Esophagus muscularis mucosa (tissue), 4 donors: Measurements from ENCODE around the gene CCNL1. TPM values are rescaled to one million over a fixed set of nuclear protein-coding genes. Genes with fewer than 3 reads are reported as not detected.
"Not testable (repeated sequence)": the region's sequence is repeated elsewhere in the genome, so short reads cannot be mapped to it uniquely, and the experiment has no call there.

Experiments
- DNase-seq: peaks from one replicate; pipeline ENCODE4 v3.0.0-alpha.2; 2017; ENCODE audit errors: extremely low spot score
- H3K27ac ChIP-seq, 4 donors: fragments of 200-600 bp; sonication (generic); replicated peaks in 1 of 4; 1 replicate in 3 of 4; 2 replicates in 1 of 4; pipeline ENCODE4 v1.5.1; 2016 to 2019; ENCODE audit warnings: mild to moderate bottlenecking in 1 of 4
- H3K27me3 ChIP-seq, 4 donors: fragments of 200-600 bp; sonication (generic); one replicate each; pipeline versions ENCODE4 v1.5.1 to v1.6.0; 2016 to 2019
- H3K36me3 ChIP-seq, 4 donors: fragments of 200-600 bp; sonication (generic); one replicate each; pipeline ENCODE4 v1.5.1; 2016 to 2019
- H3K4me1 ChIP-seq, 4 donors: fragments of 200-600 bp; sonication (generic); one replicate each; pipeline ENCODE4 v1.5.1; 2016 to 2019
- H3K4me3 ChIP-seq, 4 donors: fragments of 200-600 bp; sonication (generic); 1 replicate in 2 of 4; 2 replicates in 2 of 4; pipeline ENCODE4 v1.5.1; 2016 to 2019; ENCODE audit warnings: mild to moderate bottlenecking in 4 of 4, moderate library complexity in 1 of 4
- H3K9me3 ChIP-seq, 4 donors: fragments of 200-600 bp; sonication (generic); 1 replicate in 3 of 4; 2 replicates in 1 of 4; pipeline ENCODE4 v1.5.1; 2016 to 2019
- EP300 ChIP-seq: sonication (generic); formaldehyde crosslinking; IDR thresholded peaks from one replicate; pipeline ENCODE4 v1.6.1; 2017; ENCODE audit warnings: antibody characterized with exemption
- POLR2A ChIP-seq: fragments of 450-650 bp; IDR thresholded peaks from one replicate; pipeline ENCODE4 v1.6.1; 2017; ENCODE audit warnings: antibody characterized with exemption, moderate library complexity, mild to moderate bottlenecking, low read depth
- POLR2AphosphoS5 ChIP-seq, 2 donors: sonication (generic); formaldehyde crosslinking; IDR thresholded peaks; one replicate each; pipeline ENCODE4 v1.6.1; 2017; ENCODE audit warnings: antibody characterized with exemption in 2 of 2
- WGBS: methylation state at CpG from one replicate; pipeline ENCODE4 v1.1.5; 2018; 5-methylcytosine and 5-hydroxymethylcytosine counted together
- intact Hi-C: fragments of 100-400 bp; cut with DNase I; formaldehyde crosslinking; loops from one replicate; pipeline ENCODE4 v1.15.1; 2023
- total RNA-seq, 4 donors: library from RNA; depleted of rRNA; stranded (reverse); fragments of >200 nt; gene quantifications; one replicate each; pipeline versions ENCODE4 v1.1.0 to v1.2.1, GENCODE V29; 2016
- TF ChIP-seq, protein P1 (sequence below), 3 experiments: fragments of 200-600 bp in 2 of 3; fragments of 450-650 bp in 1 of 3; sonication (generic) in 2 of 3; IDR thresholded peaks; one replicate each; pipeline ENCODE4 v1.5.1; 2017 to 2019; ENCODE audit warnings: antibody characterized with exemption in 3 of 3, mild to moderate bottlenecking in 2 of 3, moderate library complexity in 1 of 3

CCNL1 gene
- total RNA-seq, 4 donors from 2014 or later: 45.3 to 180 (median 77.3) TPM

DNA sequence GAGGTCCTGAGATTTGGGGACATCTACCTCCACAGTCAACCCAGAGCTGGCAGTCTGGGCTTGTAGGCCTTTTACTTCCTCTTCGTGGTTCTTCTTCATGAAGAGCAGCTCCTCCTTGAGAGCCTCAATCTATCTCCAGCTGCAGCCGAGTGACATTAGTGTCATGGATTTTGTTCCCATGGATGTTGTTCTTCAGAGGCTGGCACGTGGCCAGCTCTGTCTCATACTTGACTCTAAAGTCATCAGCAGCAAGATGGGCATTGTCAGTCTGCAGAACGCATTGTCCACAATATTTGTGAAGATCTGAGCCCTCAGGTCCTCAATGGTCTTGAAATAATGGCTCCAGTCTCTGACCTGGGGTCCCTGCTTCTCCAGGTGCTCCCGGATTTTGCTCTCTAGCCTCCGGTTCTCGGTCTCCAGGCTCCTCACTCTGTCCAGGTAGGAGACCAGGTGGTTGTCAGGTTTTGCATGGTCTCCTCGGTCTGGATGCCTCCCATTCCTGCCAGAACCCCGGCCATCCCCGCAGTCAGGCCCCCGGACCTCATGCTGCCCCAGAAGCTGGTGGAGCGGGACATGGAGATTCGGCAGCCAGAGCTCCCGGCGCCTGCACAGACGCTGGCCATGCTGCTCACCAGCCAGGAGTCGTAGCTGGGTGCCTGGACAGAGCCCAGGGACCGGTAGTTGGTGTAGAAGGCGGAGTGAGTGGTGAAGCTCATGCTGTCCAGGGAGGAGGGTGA is 3.4 kb upstream of the CCNL1 start:
- H3K36me3 ChIP-seq: peaks cover 0 to 5% (median 2%) of the 10 kb centered on the region in 4 donors
- H3K27me3 ChIP-seq: no peaks in the 10 kb centered on the region
- TF ChIP-seq POLR2A (no peak), POLR2AphosphoS5 (IDR thresholded peaks at IDR 0.05) (no peak), EP300 (no peak)
- TF ChIP-seq, protein P1, sequence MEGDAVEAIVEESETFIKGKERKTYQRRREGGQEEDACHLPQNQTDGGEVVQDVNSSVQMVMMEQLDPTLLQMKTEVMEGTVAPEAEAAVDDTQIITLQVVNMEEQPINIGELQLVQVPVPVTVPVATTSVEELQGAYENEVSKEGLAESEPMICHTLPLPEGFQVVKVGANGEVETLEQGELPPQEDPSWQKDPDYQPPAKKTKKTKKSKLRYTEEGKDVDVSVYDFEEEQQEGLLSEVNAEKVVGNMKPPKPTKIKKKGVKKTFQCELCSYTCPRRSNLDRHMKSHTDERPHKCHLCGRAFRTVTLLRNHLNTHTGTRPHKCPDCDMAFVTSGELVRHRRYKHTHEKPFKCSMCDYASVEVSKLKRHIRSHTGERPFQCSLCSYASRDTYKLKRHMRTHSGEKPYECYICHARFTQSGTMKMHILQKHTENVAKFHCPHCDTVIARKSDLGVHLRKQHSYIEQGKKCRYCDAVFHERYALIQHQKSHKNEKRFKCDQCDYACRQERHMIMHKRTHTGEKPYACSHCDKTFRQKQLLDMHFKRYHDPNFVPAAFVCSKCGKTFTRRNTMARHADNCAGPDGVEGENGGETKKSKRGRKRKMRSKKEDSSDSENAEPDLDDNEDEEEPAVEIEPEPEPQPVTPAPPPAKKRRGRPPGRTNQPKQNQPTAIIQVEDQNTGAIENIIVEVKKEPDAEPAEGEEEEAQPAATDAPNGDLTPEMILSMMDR (IDR thresholded peaks at IDR 0.05): no peak
- H3K4me3 ChIP-seq: no peak overlapping the region
- DNase-seq: no peak
- 95% methylated on average over 16 of the region's 19 CpGs for WGBS
- no peak overlapping the region for H3K27ac ChIP-seq
- intact Hi-C loops: no loop called here
- H3K4me1 ChIP-seq: peaks cover 11 to 19% (median 17%) of the 10 kb centered on the region in 4 donors
- H3K9me3 ChIP-seq: no peaks in the 10 kb centered on the region

DNA sequence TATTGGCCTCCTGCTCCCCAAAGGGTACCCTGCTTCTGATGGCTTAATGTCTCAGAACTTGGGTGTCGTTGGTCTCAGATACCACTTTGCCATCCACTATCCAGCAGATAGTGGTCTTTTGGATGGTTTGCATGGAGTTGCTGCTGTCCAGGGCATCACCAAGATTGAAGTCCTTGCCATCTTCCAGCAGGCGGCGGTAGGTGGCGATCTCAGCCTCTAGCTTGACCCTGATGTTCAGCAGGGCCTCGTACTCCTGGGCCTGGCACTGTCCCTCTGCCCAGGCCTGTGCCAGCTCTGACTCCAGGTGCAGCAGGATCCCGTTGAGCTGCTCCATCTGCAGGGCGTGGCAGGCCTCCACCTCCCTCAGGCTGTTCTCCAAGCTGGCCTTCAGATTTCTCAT is 2.7 kb upstream of the CCNL1 start:
- intact Hi-C loops, H3K27ac ChIP-seq: not testable (repeated sequence)
- 72% methylated on average over 3 of the region's 7 CpGs for WGBS

DNA sequence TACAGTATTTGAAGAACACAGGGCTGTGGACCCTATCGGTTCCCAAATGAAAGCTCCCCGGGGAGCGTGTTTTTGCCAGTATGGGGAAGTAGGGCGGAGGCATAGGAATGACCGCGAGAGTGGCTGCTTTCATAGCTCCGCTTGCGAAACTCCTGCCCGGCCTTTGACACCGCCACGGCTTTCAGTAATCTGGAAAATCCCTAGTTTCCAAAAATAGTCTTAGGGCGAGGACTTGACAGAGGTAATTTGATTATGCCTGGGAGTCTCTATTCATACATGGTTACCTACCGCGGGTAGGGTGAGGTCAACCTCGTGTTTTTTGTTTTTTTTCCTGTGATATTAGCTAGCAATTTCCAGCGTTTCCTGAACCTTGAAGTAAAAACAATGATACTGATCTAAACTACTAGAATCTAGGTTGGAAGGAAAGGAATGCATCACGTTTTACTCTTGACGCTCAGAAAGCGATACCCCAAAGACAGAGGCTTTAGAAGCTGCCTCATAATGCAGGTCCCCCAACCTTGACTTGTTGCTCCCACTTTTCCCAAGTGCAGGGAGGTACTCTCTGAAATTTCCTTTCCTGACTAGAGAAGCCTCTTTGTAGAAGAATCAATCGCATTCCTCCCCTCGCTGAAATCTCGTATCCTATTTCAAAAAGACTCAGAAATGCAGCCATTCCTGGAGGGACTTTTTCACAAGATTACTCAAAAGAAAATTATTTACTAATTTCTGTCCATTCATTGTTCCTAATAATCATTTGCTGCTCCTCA is 894 bp upstream of the CCNL1 start:
- H3K4me1 ChIP-seq: peaks cover 37 to 44% (median 43%) of the 10 kb centered on the region in 4 donors
- intact Hi-C loops: loop anchor here (1.0 kb wide), 1 partner anchor 14 kb away; no protein-coding TSS in a partner anchor
- no peaks in the 10 kb centered on the region for H3K27me3 ChIP-seq
- peak overlapping the region; percentile 99 to 100 (median 100) for H3K27ac ChIP-seq
- H3K36me3 ChIP-seq: peaks cover 10 to 30% (median 21%) of the 10 kb centered on the region in 4 donors
- TF ChIP-seq, protein P1 (IDR thresholded peaks at IDR 0.05): no peak
- TF ChIP-seq EP300: peak; percentile 69
- TF ChIP-seq POLR2AphosphoS5 (IDR thresholded peaks at IDR 0.05): no peak
- no peak for TF ChIP-seq POLR2A
- 14% methylated on average over 22 of the region's 22 CpGs for whole genome bisulfite sequencing
- peak; percentile 97 for DNase-seq
- H3K9me3 ChIP-seq: no peaks in the 10 kb centered on the region
- peak overlapping the region; percentile 89 to 98 (median 98) for H3K4me3 ChIP-seq

More for the DNA sequence above, 2.7 kb upstream of the CCNL1 start:
- Histone ChIP-seq H3K36me3 (peaks cover 0 to 13% (median 8%) of the 10 kb centered on the region in 4 donors), H3K4me1 (peaks cover 19 to 27% (median 25%) of the 10 kb centered on the region in 4 donors)
- H3K4me3 ChIP-seq, DNase-seq, H3K9me3 ChIP-seq, H3K27me3 ChIP-seq: not testable (repeated sequence)

DNA sequence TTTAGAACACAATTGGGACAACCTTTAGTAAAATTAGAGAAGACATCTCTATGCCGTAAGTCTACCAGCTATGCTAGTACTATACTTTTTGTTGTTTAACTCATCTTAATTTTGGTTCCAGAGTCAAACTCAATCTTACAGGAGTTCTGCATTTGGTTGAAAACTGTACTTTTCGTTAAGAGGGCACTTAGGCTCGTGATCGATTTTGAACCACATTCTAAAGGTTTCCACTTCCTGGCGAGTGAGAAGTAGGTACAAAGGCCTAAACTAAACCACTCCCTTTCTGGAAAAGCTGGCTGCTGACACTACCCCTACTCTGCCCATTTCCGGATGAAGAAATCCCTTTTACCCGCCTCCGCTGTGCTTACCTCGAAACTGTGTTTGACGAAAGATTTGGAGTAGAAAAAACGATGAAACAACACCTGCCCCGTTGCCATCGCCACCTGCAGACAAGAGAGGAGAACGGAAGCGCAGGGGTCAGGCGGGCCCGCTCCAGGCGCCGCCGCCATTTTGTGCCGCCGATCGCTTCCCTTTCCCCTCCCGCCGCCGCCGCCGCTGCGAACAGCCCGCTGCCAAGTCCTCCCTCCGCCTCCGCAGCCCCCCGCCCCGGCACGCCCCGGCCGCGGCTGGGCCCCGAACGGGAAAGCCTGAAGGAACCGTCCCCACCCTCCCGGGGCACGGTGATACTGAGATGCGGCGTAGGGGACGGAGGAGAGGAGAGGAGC is 748 bp downstream of the CCNL1 start:
- peaks cover 10 to 47% (median 29%) of the 10 kb centered on the region in 4 donors for H3K36me3 ChIP-seq
- no peaks in the 10 kb centered on the region for H3K27me3 ChIP-seq
- peak overlapping the region; percentile 89 to 98 (median 98) for H3K4me3 ChIP-seq
- peak overlapping the region; percentile 99 to 100 (median 100) for H3K27ac ChIP-seq
- no peaks in the 10 kb centered on the region for H3K9me3 ChIP-seq
- no peak for DNase-seq
- TF ChIP-seq POLR2AphosphoS5 (IDR thresholded peaks at IDR 0.05) (peak in 1 of 2 donors; percentile 36), POLR2A (no peak), EP300 (no peak)
- TF ChIP-seq, protein P1 (IDR thresholded peaks at IDR 0.05): peak in 1 of 3 experiments; percentile 20
- intact Hi-C loops: loop anchor here (10.0 kb wide), 1 partner anchor 614 kb away; no protein-coding TSS in a partner anchor
- H3K4me1 ChIP-seq: peaks cover 53 to 61% (median 59%) of the 10 kb centered on the region in 4 donors
- WGBS: 1% methylated on average over 25 of the region's 46 CpGs
